ENCODE data around the gene SERAC1. TPM values are rescaled to one million over a fixed set of nuclear protein-coding genes. Genes with fewer than 3 reads are reported as not detected.

SERAC1 gene
- total and polyA plus RNA-seq, 4 donors = 2.0 to 4.4 (median 2.3) TPM

- Histone ChIP-seq H3K4me3 (ENCODE audit: low read depth in 1 of 3, low read length in 3 of 3) (no peak overlapping the region), H3K36me3 (ENCODE audit: control insufficient read depth in 4 of 4, insufficient read depth in 3 of 4, low read depth in 1 of 4, low read length in 3 of 4) (peaks cover 0 to 45% (median 20%) of the 10 kb centered on the region in 4 donors), H3K9ac (ENCODE audit: low read depth in 1 of 2, low read length in 2 of 2) (no peak overlapping the region), H3K27me3 (ENCODE audit: control insufficient read depth in 4 of 4, insufficient read depth in 4 of 4, low read length in 3 of 4) (no peaks in the 10 kb centered on the region), H3K27ac (ENCODE audit: low read depth in 1 of 2, low read length in 2 of 2) (no peak overlapping the region), H3K4me1 (ENCODE audit: control insufficient read depth in 4 of 4, insufficient read depth in 4 of 4, low read length in 3 of 4) (no peaks in the 10 kb centered on the region), H3K9me3 (ENCODE audit: control insufficient read depth in 4 of 4, low read length in 3 of 4) (no peaks in the 10 kb centered on the region)
- TF ChIP-seq, protein P1, sequence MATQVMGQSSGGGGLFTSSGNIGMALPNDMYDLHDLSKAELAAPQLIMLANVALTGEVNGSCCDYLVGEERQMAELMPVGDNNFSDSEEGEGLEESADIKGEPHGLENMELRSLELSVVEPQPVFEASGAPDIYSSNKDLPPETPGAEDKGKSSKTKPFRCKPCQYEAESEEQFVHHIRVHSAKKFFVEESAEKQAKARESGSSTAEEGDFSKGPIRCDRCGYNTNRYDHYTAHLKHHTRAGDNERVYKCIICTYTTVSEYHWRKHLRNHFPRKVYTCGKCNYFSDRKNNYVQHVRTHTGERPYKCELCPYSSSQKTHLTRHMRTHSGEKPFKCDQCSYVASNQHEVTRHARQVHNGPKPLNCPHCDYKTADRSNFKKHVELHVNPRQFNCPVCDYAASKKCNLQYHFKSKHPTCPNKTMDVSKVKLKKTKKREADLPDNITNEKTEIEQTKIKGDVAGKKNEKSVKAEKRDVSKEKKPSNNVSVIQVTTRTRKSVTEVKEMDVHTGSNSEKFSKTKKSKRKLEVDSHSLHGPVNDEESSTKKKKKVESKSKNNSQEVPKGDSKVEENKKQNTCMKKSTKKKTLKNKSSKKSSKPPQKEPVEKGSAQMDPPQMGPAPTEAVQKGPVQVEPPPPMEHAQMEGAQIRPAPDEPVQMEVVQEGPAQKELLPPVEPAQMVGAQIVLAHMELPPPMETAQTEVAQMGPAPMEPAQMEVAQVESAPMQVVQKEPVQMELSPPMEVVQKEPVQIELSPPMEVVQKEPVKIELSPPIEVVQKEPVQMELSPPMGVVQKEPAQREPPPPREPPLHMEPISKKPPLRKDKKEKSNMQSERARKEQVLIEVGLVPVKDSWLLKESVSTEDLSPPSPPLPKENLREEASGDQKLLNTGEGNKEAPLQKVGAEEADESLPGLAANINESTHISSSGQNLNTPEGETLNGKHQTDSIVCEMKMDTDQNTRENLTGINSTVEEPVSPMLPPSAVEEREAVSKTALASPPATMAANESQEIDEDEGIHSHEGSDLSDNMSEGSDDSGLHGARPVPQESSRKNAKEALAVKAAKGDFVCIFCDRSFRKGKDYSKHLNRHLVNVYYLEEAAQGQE (IDR thresholded peaks at IDR 0.05) = no peak
- TF ChIP-seq RAD21 (IDR thresholded peaks at IDR 0.05) (no peak), HNF4G (IDR thresholded peaks at IDR 0.05) (no peak), SP1 (IDR thresholded peaks at IDR 0.05) (no peak), TAF1 (conservative IDR thresholded peaks at IDR 0.05) (no peak), GABPA (IDR thresholded peaks at IDR 0.05 in 1 of 2, conservative IDR thresholded peaks at IDR 0.05 in 1 of 2) (no peak), NR2F2 (IDR thresholded peaks at IDR 0.05) (no peak), EGR1 (IDR thresholded peaks at IDR 0.05; ENCODE audit: low read depth in 2 of 2) (no peak), FOXA2 (IDR thresholded peaks at IDR 0.05) (no peak), JUND (IDR thresholded peaks at IDR 0.05) (no peak), MAX (IDR thresholded peaks at IDR 0.05) (no peak), RXRA (IDR thresholded peaks at IDR 0.05) (no peak), HNF4A (conservative IDR thresholded peaks at IDR 0.05) (no peak), YY1 (IDR thresholded peaks at IDR 0.05) (no peak), FOXA1 (IDR thresholded peaks at IDR 0.05) (no peak)
- TF ChIP-seq, protein P2, sequence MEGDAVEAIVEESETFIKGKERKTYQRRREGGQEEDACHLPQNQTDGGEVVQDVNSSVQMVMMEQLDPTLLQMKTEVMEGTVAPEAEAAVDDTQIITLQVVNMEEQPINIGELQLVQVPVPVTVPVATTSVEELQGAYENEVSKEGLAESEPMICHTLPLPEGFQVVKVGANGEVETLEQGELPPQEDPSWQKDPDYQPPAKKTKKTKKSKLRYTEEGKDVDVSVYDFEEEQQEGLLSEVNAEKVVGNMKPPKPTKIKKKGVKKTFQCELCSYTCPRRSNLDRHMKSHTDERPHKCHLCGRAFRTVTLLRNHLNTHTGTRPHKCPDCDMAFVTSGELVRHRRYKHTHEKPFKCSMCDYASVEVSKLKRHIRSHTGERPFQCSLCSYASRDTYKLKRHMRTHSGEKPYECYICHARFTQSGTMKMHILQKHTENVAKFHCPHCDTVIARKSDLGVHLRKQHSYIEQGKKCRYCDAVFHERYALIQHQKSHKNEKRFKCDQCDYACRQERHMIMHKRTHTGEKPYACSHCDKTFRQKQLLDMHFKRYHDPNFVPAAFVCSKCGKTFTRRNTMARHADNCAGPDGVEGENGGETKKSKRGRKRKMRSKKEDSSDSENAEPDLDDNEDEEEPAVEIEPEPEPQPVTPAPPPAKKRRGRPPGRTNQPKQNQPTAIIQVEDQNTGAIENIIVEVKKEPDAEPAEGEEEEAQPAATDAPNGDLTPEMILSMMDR (IDR thresholded peaks at IDR 0.05; ENCODE audit: low read depth, low read length, missing input control) = no peak
- WGBS = 96% methylated on average over 9 of the region's 9 CpGs
- DNase-seq (ENCODE audit: low spot score) = no peak
These were observed 75.3 kb downstream of the SERAC1 start for GRCh38 chr6:158092806-158093205.

GRCh38 chr6:158087224-158087867, 80.7 kb downstream of the SERAC1 start:
- Histone ChIP-seq H3K27me3 (ENCODE audit: control insufficient read depth in 4 of 4, insufficient read depth in 4 of 4, low read length in 3 of 4) (no peaks in the 10 kb centered on the region), H3K36me3 (ENCODE audit: control insufficient read depth in 4 of 4, insufficient read depth in 3 of 4, low read depth in 1 of 4, low read length in 3 of 4) (peaks cover 3 to 40% (median 23%) of the 10 kb centered on the region in 4 donors), H3K9me3 (ENCODE audit: control insufficient read depth in 4 of 4, low read length in 3 of 4) (no peaks in the 10 kb centered on the region), H3K27ac (ENCODE audit: low read depth in 1 of 2, low read length in 2 of 2) (no peak overlapping the region), H3K4me1 (ENCODE audit: control insufficient read depth in 4 of 4, insufficient read depth in 4 of 4, low read length in 3 of 4) (no peaks in the 10 kb centered on the region), H3K9ac (ENCODE audit: low read depth in 1 of 2, low read length in 2 of 2) (no peak overlapping the region), H3K4me3 (ENCODE audit: low read depth in 1 of 3, low read length in 3 of 3) (no peak overlapping the region)
- 92% methylated on average over 14 of the region's 14 CpGs for WGBS
- DNase-seq (ENCODE audit: low spot score) = no peak
- TF ChIP-seq ZBTB33 (IDR thresholded peaks at IDR 0.05) (no peak), FOXA1 (IDR thresholded peaks at IDR 0.05) (no peak), GABPA (IDR thresholded peaks at IDR 0.05 in 1 of 2, conservative IDR thresholded peaks at IDR 0.05 in 1 of 2) (no peak), RAD21 (IDR thresholded peaks at IDR 0.05) (no peak), TAF1 (conservative IDR thresholded peaks at IDR 0.05) (no peak), YY1 (IDR thresholded peaks at IDR 0.05) (no peak), RXRA (IDR thresholded peaks at IDR 0.05) (no peak), JUND (IDR thresholded peaks at IDR 0.05) (no peak), NR2F2 (IDR thresholded peaks at IDR 0.05) (no peak), SP1 (IDR thresholded peaks at IDR 0.05) (no peak), HNF4G (IDR thresholded peaks at IDR 0.05) (no peak), HNF4A (conservative IDR thresholded peaks at IDR 0.05) (no peak), EGR1 (IDR thresholded peaks at IDR 0.05; ENCODE audit: low read depth in 2 of 2) (no peak)
